ENCODE data around the gene MYADM.
A peak's percentile ranks its signal among the peaks of the same experiment; 100 is the strongest.
"Not testable (repeated sequence)": the region's sequence is repeated elsewhere in the genome, so short reads cannot be mapped to it uniquely, and the experiment has no call there.

Gene MYADM

GRCh38 chr19:53868892-53869804, 1.5 kb downstream of the MYADM start:
- peak; percentile 88 to 91 for DNase-seq

GRCh38 chr19:53869805-53870484, 2.3 kb downstream of the MYADM start:
- DNase-seq, result not testable (repeated sequence)

GRCh38 chr19:53870485-53870844, 2.8 kb downstream of the MYADM start:
- no peak for DNase-seq

- DNase-seq, result no peak
Observed at GRCh38 chr19:53871454-53871853, 3.8 kb downstream of the MYADM start.

GRCh38 chr19:53872762-53873161, 5.1 kb downstream of the MYADM start:
- no peak for DNase-seq

GRCh38 chr19:53873773-53874605, 6.3 kb downstream of the MYADM start:
- no peak for DNase-seq

GRCh38 chr19:53874606-53874990, 6.9 kb downstream of the MYADM start:
- DNase-seq, result no peak

GRCh38 chr19:53875602-53876325, 8.1 kb downstream of the MYADM start:
- no peak for DNase-seq

GRCh38 chr19:53876651-53877224, 9.1 kb downstream of the MYADM start:
- no peak for DNase-seq

- DNase-seq, result peak; percentile 44 to 48
Observed at GRCh38 chr19:53877361-53877766, 9.7 kb downstream of the MYADM start.

- no peak for DNase-seq
Observed at GRCh38 chr19:53878776-53879139, 11.1 kb downstream of the MYADM start.

GRCh38 chr19:53879140-53880081, 11.7 kb downstream of the MYADM start:
- DNase-seq, result peak; percentile 91 to 93

GRCh38 chr19:53880711-53881481, 13.2 kb downstream of the MYADM start:
- DNase-seq, result no peak

GRCh38 chr19:53881482-53882390, 14.1 kb downstream of the MYADM start, which contains the start of gene PRKCG:
Gene PRKCG (plus strand): TSS chr19:53882197. CDS start chr19:53882495, 298 bp downstream.
- peak; percentile 52 to 65 for DNase-seq

GRCh38 chr19:53882391-53883050, 14.8 kb downstream of the MYADM start:
- no peak for DNase-seq

GRCh38 chr19:53883231-53883661, 15.6 kb downstream of the MYADM start:
- DNase-seq, result no peak

GRCh38 chr19:53883741-53884140, 16.1 kb downstream of the MYADM start:
- DNase-seq, result no peak

GRCh38 chr19:53884256-53884655, 16.6 kb downstream of the MYADM start:
- no peak for DNase-seq

Data from activated T-cell treated with anti-CD3 and anti-CD28 coated beads, Interleukin-2, amount 50 U/mL, for 48 hours (primary cell).